LNCAP (cell line): ENCODE data around the gene DVL2.

Experiments
- CTCF ChIP-seq: fragments of 450-650 bp; IDR thresholded peaks from 2 replicates; pipeline ENCODE4 v1.5.1; 2017; ENCODE audit warnings: mild to moderate bottlenecking

DVL2 gene

GRCh38 chr17:7251661-7252175, 17.4 kb upstream of the DVL2 start, which contains the start of gene CTDNEP1:
Gene CTDNEP1, minus strand, starts transcription at chr17:7251734. Its CDS starts 438 bp downstream, at chr17:7251296.
- no peak for TF ChIP-seq CTCF

- no peak for TF ChIP-seq CTCF
These were observed 16.6 kb upstream of the DVL2 start for GRCh38 chr17:7250695-7251627.

- TF ChIP-seq CTCF: no peak
These were observed 15.5 kb upstream of the DVL2 start for GRCh38 chr17:7249830-7250229.

- no peak for TF ChIP-seq CTCF
These were observed 14.9 kb upstream of the DVL2 start for GRCh38 chr17:7249214-7249613.

GRCh38 chr17:7248796-7249195, 14.5 kb upstream of the DVL2 start:
- TF ChIP-seq CTCF: no peak

GRCh38 chr17:7246779-7247178, 12.5 kb upstream of the DVL2 start:
- no peak for TF ChIP-seq CTCF

GRCh38 chr17:7243453-7243729, 9.1 kb upstream of the DVL2 start:
- no peak for TF ChIP-seq CTCF
